GM23248 (cell line): ENCODE measurements around the gene BEAN1. TPM values are rescaled to one million over a fixed set of nuclear protein-coding genes. Genes with fewer than 3 reads are reported as not detected.

Source experiments
- DNase-seq: peaks from one replicate; pipeline ENCODE4 v3.0.0-alpha.2; 2015
- H2AFZ ChIP-seq: fragments of 200-600 bp; sonication (generic); 2 replicates; pipeline ENCODE4 v1.6.1; 2016; ENCODE audit warnings: antibody characterized with exemption
- H3F3A ChIP-seq: fragments of 200-600 bp; sonication (generic); 2 replicates; pipeline ENCODE4 v1.6.1; 2016; ENCODE audit warnings: mild to moderate bottlenecking, antibody characterized with exemption, mixed run types; ENCODE audit not compliant: insufficient read depth
- H3K27ac ChIP-seq: fragments of 200-600 bp; sonication (generic); 2 replicates; pipeline ENCODE4 v1.5.1; 2016; ENCODE audit warnings: mild to moderate bottlenecking
- H3K27me3 ChIP-seq: fragments of 200-600 bp; sonication (generic); replicated peaks from 2 replicates; pipeline ENCODE4 v1.6.1; 2016; ENCODE audit warnings: mild to moderate bottlenecking; ENCODE audit not compliant: insufficient read depth
- H3K36me3 ChIP-seq: fragments of 200-600 bp; sonication (generic); 2 replicates; pipeline ENCODE4 v1.6.1; 2016; ENCODE audit warnings: low read depth, mild to moderate bottlenecking
- H3K4me1 ChIP-seq: fragments of 200-600 bp; sonication (generic); 2 replicates; pipeline ENCODE4 v1.6.1; 2016; ENCODE audit warnings: mild to moderate bottlenecking; ENCODE audit not compliant: insufficient read depth
- H3K4me2 ChIP-seq: fragments of 200-600 bp; sonication (generic); one replicate; pipeline ENCODE4 v1.6.1; 2016; ENCODE audit warnings: mild to moderate bottlenecking; ENCODE audit not compliant: unreplicated experiment
- H3K4me3 ChIP-seq: fragments of 200-600 bp; sonication (generic); 2 replicates; pipeline ENCODE4 v1.5.1; 2016; ENCODE audit warnings: mild to moderate bottlenecking
- H3K79me2 ChIP-seq: fragments of 200-600 bp; sonication (generic); 2 replicates; pipeline ENCODE4 v1.6.1; 2016; ENCODE audit warnings: mild to moderate bottlenecking; ENCODE audit not compliant: insufficient read depth
- H3K9ac ChIP-seq: fragments of 200-600 bp; sonication (generic); 2 replicates; pipeline ENCODE4 v1.6.1; 2016; ENCODE audit warnings: mild to moderate bottlenecking
- H3K9me2 ChIP-seq: fragments of 200-600 bp; sonication (generic); 2 replicates; pipeline ENCODE4 v1.6.1; 2016; ENCODE audit warnings: mixed run types, mild to moderate bottlenecking, moderate library complexity; ENCODE audit not compliant: insufficient read depth
- H3K9me3 ChIP-seq: fragments of 200-600 bp; sonication (generic); one replicate; pipeline ENCODE4 v1.6.1; 2017; ENCODE audit warnings: low read depth
- H4K20me1 ChIP-seq: fragments of 200-600 bp; sonication (generic); 2 replicates; pipeline ENCODE4 v1.6.0; 2016; ENCODE audit not compliant: insufficient read depth
- EZH2 ChIP-seq: fragments of 200-600 bp; sonication (generic); IDR thresholded peaks from 2 replicates; pipeline ENCODE4 v1.6.1; 2018; ENCODE audit warnings: antibody characterized with exemption, mild to moderate bottlenecking; ENCODE audit not compliant: insufficient read depth, poor library complexity, severe bottlenecking
- EZH2phosphoT487 ChIP-seq: fragments of 200-600 bp; sonication (generic); IDR thresholded peaks from 2 replicates; pipeline ENCODE4 v1.6.1; 2018; ENCODE audit warnings: antibody characterized with exemption, moderate library complexity, mild to moderate bottlenecking, low read depth; ENCODE audit not compliant: insufficient read depth
- WGBS, 2 experiments: methylation state at CpG; one replicate each; pipeline ENCODE4 v1.1.6; 2015 to 2017; ENCODE audit warnings: low lambda C conversion rate in 2 of 2, low coverage in 1 of 2; ENCODE audit errors: missing lambda C conversion rate in 2 of 2; 5-methylcytosine and 5-hydroxymethylcytosine counted together
- in situ Hi-C: fragments of 300-500 bp; cut with MboI; formaldehyde crosslinking; loops from 2 replicates; pipeline ENCODE4 v1.15.0; 2020
- polyA plus RNA-seq: library from polyadenylated mRNA; unstranded; fragments of >200 nt; fragmentation: Nextera tagmentation; extraction: Ambion mirVana; gene quantifications from 2 replicates; pipeline ENCODE4 v1.2.1, GENCODE V29; 2016
- total RNA-seq: library from RNA; depleted of rRNA; stranded (reverse); fragments of >200 nt; shearing (Covaris generic); gene quantifications from 2 replicates; pipeline ENCODE4 v1.2.3, GENCODE V29; 2014

Gene BEAN1
- total and polyA plus RNA-seq, 2 experiments from 2014 or later, result 0.32 to 0.50 TPM

GRCh38 chr16:66519482-66520373 lies 92.6 kb downstream of the BEAN1 start:
- DNase-seq, result no peak
- Histone ChIP-seq H3K9me3 (no peaks in the 10 kb centered on the region), H3K4me1 (peaks cover 37% of the 10 kb centered on the region), H3K4me2 (no peak overlapping the region), H3K27ac (no peak overlapping the region), H3K27me3 (no peaks in the 10 kb centered on the region), H3K9ac (no peak overlapping the region), H2AFZ (no peak overlapping the region), H3K79me2 (no peaks in the 10 kb centered on the region), H3K4me3 (no peak overlapping the region), H3K9me2 (no peaks in the 10 kb centered on the region), H4K20me1 (no peaks in the 10 kb centered on the region), H3K36me3 (no peaks in the 10 kb centered on the region), H3F3A (peaks cover 7% of the 10 kb centered on the region; the same call in 1 of the 2 replicates)
- 92 to 97% methylated on average over 10 to 11 of the region's 11 CpGs for whole genome bisulfite sequencing, 2 experiments
- TF ChIP-seq EZH2 (no peak), EZH2phosphoT487 (no peak)
- in situ Hi-C loops, result no loop called here

- no peak for DNase-seq
These were observed 93.5 kb downstream of the BEAN1 start for GRCh38 chr16:66520406-66521170.

GRCh38 chr16:66521252-66521713 lies 94.2 kb downstream of the BEAN1 start:
- DNase-seq, result no peak
- TF ChIP-seq EZH2 (no peak), EZH2phosphoT487 (no peak)
- no peaks in the 10 kb centered on the region for H3K27me3 ChIP-seq
- in situ Hi-C loops, result no loop called here
- no peaks in the 10 kb centered on the region for H4K20me1 ChIP-seq
- H3K4me3 ChIP-seq, result no peak overlapping the region
- no peak overlapping the region for H3K9ac ChIP-seq
- H3K79me2 ChIP-seq, result no peaks in the 10 kb centered on the region
- no peaks in the 10 kb centered on the region for H3K36me3 ChIP-seq
- H3K4me1 ChIP-seq, result peaks cover 30% of the 10 kb centered on the region
- H2AFZ ChIP-seq, result no peak overlapping the region
- peaks cover 7% of the 10 kb centered on the region; the same call in 1 of the 2 replicates for H3F3A ChIP-seq
- 97% methylated on average over 5 of the region's 5 CpGs for WGBS, 2 experiments
- no peak overlapping the region for H3K27ac ChIP-seq
- no peak overlapping the region for H3K4me2 ChIP-seq
- no peaks in the 10 kb centered on the region for H3K9me2 ChIP-seq
- H3K9me3 ChIP-seq, result no peaks in the 10 kb centered on the region

More at GRCh38 chr16:66520406-66521170, 93.5 kb downstream of the BEAN1 start:
- Histone ChIP-seq H2AFZ (no peak overlapping the region), H3K36me3 (no peaks in the 10 kb centered on the region), H3K79me2 (no peaks in the 10 kb centered on the region), H3F3A (peaks cover 7% of the 10 kb centered on the region; the same call in 1 of the 2 replicates), H3K27me3 (no peaks in the 10 kb centered on the region), H3K4me2 (no peak overlapping the region), H3K4me1 (peaks cover 35% of the 10 kb centered on the region), H4K20me1 (no peaks in the 10 kb centered on the region), H3K9me2 (no peaks in the 10 kb centered on the region), H3K9ac (no peak overlapping the region), H3K27ac (no peak overlapping the region), H3K4me3 (no peak overlapping the region), H3K9me3 (no peaks in the 10 kb centered on the region)
- no peak for TF ChIP-seq EZH2phosphoT487
- no peak for TF ChIP-seq EZH2
- 95% methylated on average over 13 to 14 of the region's 14 CpGs for WGBS, 2 experiments
- in situ Hi-C loops, result no loop called here

- H3K4me2 ChIP-seq, result no peak overlapping the region
- no peaks in the 10 kb centered on the region for H3K36me3 ChIP-seq
- 72 to 79% methylated on average over 17 of the region's 17 CpGs for WGBS, 2 experiments
- H3K9me2 ChIP-seq, result no peaks in the 10 kb centered on the region
- H3K4me1 ChIP-seq, result peaks cover 22% of the 10 kb centered on the region
- H3K4me3 ChIP-seq, result no peak overlapping the region
- in situ Hi-C loops, result no loop called here
- H3K9ac ChIP-seq, result no peak overlapping the region
- H4K20me1 ChIP-seq, result no peaks in the 10 kb centered on the region
- no peaks in the 10 kb centered on the region for H3K79me2 ChIP-seq
- H3K27ac ChIP-seq, result peak overlapping the region; percentile 35
- H3K27me3 ChIP-seq, result no peaks in the 10 kb centered on the region
- H3F3A ChIP-seq, result peaks cover 4% of the 10 kb centered on the region; the same call in 1 of the 2 replicates
- peak; percentile 75 for DNase-seq
- no peaks in the 10 kb centered on the region for H3K9me3 ChIP-seq
- TF ChIP-seq EZH2 (no peak), EZH2phosphoT487 (no peak)
- no peak overlapping the region for H2AFZ ChIP-seq
These were observed 95.1 kb downstream of the BEAN1 start for GRCh38 chr16:66521951-66522771.
